Smooth muscle cell (in vitro differentiated cells): ENCODE measurements around the gene HDAC7. TPM values are rescaled to one million over a fixed set of nuclear protein-coding genes. Genes with fewer than 3 reads are reported as not detected.
A peak's percentile ranks its signal among the peaks of the same experiment; 100 is the strongest.

ENCODE experiments used
- DNase-seq: peaks from one replicate; lab custom pipeline; 2025; ENCODE audit not compliant: unreplicated experiment; lab: John Stamatoyannopoulos, UW
- H2AFZ ChIP-seq: fragments of 200-600 bp; sonication (generic); 2 replicates; pipeline ENCODE4 v1.6.0; 2016; ENCODE audit warnings: antibody characterized with exemption, low read depth, mild to moderate bottlenecking
- H3F3A ChIP-seq: fragments of 200-600 bp; sonication (generic); 2 replicates; pipeline ENCODE4 v1.6.0; 2017; ENCODE audit warnings: antibody characterized with exemption, low read depth
- H3K27ac ChIP-seq: fragments of 200-600 bp; sonication (generic); 2 replicates; pipeline ENCODE4 v1.5.1; 2016; ENCODE audit warnings: low read depth, mild to moderate bottlenecking
- H3K27me3 ChIP-seq: fragments of 200-600 bp; sonication (generic); 2 replicates; pipeline ENCODE4 v1.6.1; 2016; ENCODE audit warnings: low read depth, mild to moderate bottlenecking
- H3K36me3 ChIP-seq: fragments of 200-600 bp; sonication (generic); 2 replicates; pipeline ENCODE4 v1.5.1; 2016; ENCODE audit warnings: low read depth
- H3K4me1 ChIP-seq: fragments of 200-600 bp; sonication (generic); 2 replicates; pipeline ENCODE4 v1.5.1; 2016; ENCODE audit warnings: low read depth
- H3K4me2 ChIP-seq: fragments of 200-600 bp; sonication (generic); 2 replicates; pipeline ENCODE4 v1.6.0; 2016; ENCODE audit warnings: mild to moderate bottlenecking
- H3K4me3 ChIP-seq: fragments of 200-600 bp; sonication (generic); 2 replicates; pipeline ENCODE4 v1.5.1; 2016; ENCODE audit warnings: mild to moderate bottlenecking
- H3K79me2 ChIP-seq: fragments of 200-600 bp; sonication (generic); 2 replicates; pipeline ENCODE4 v1.6.0; 2016; ENCODE audit warnings: low read depth, mild to moderate bottlenecking
- H3K9ac ChIP-seq: fragments of 200-600 bp; sonication (generic); 2 replicates; pipeline ENCODE4 v1.6.0; 2016; ENCODE audit warnings: low read depth
- H3K9me3 ChIP-seq: fragments of 200-600 bp; sonication (generic); replicated peaks from 2 replicates; pipeline ENCODE4 v1.5.1; 2016; ENCODE audit warnings: low read depth
- H4K20me1 ChIP-seq: fragments of 200-600 bp; sonication (generic); 2 replicates; pipeline ENCODE4 v1.6.0; 2016; ENCODE audit warnings: low read depth
- CTCF ChIP-seq: fragments of 200-600 bp; sonication (generic); IDR thresholded peaks from 2 replicates; pipeline ENCODE4 v1.5.1; 2017; ENCODE audit warnings: borderline replicate concordance, mild to moderate bottlenecking, antibody characterized with exemption; ENCODE audit not compliant: insufficient read depth, poor library complexity, severe bottlenecking
- WGBS: methylation state at CpG from one replicate; pipeline ENCODE4 v1.1.7; 2016; ENCODE audit warnings: low lambda C conversion rate; 5-methylcytosine and 5-hydroxymethylcytosine counted together
- polyA plus RNA-seq: library from polyadenylated mRNA; unstranded; fragments of >200 nt; fragmentation: Nextera tagmentation; extraction: Ambion mirVana; gene quantifications from 2 replicates; pipeline ENCODE4 v1.2.1, GENCODE V29; 2016
- total RNA-seq: library from RNA; depleted of rRNA; stranded (reverse); fragments of >200 nt; gene quantifications from 2 replicates; pipeline ENCODE4 v1.2.3, GENCODE V29; 2014

HDAC7 gene
- total and polyA plus RNA-seq, 2 experiments from 2014 or later: 24.1 to 32.4 TPM

GRCh38 chr12:47768323-47768811 lies 51.3 kb downstream of the HDAC7 start:
- Histone ChIP-seq H3K9ac (no peak overlapping the region), H3K4me1 (peaks cover 4% of the 10 kb centered on the region), H3K4me2 (peak overlapping the region; percentile 40), H3K79me2 (no peaks in the 10 kb centered on the region), H3K4me3 (no peak overlapping the region), H3K36me3 (no peaks in the 10 kb centered on the region), H3K9me3 (no peaks in the 10 kb centered on the region), H3K27me3 (no peaks in the 10 kb centered on the region), H3F3A (no peaks in the 10 kb centered on the region), H3K27ac (no peak overlapping the region), H2AFZ (no peak overlapping the region), H4K20me1 (no peaks in the 10 kb centered on the region)
- DNase-seq: no peak
- no peak for TF ChIP-seq CTCF
- WGBS: 52% methylated on average over 2 of the region's 2 CpGs

GRCh38 chr12:47767216-47767724 lies 52.4 kb downstream of the HDAC7 start:
- 56% methylated on average over 4 of the region's 4 CpGs for WGBS
- no peaks in the 10 kb centered on the region for H3F3A ChIP-seq
- H3K9ac ChIP-seq: no peak overlapping the region
- no peaks in the 10 kb centered on the region for H3K9me3 ChIP-seq
- H4K20me1 ChIP-seq: no peaks in the 10 kb centered on the region
- peak; percentile 38 for TF ChIP-seq CTCF
- H2AFZ ChIP-seq: no peak overlapping the region
- H3K4me3 ChIP-seq: no peak overlapping the region
- DNase-seq: no peak
- H3K79me2 ChIP-seq: no peaks in the 10 kb centered on the region
- no peaks in the 10 kb centered on the region for H3K36me3 ChIP-seq
- no peaks in the 10 kb centered on the region for H3K27me3 ChIP-seq
- no peak overlapping the region for H3K4me2 ChIP-seq
- H3K4me1 ChIP-seq: peaks cover 4% of the 10 kb centered on the region
- H3K27ac ChIP-seq: no peak overlapping the region

GRCh38 chr12:47766502-47767215 lies 53.0 kb downstream of the HDAC7 start:
- 74% methylated on average over 5 of the region's 5 CpGs for WGBS
- H3K36me3 ChIP-seq: no peaks in the 10 kb centered on the region
- H3K9ac ChIP-seq: no peak overlapping the region
- no peak for TF ChIP-seq CTCF
- H3K4me2 ChIP-seq: no peak overlapping the region
- H3K79me2 ChIP-seq: no peaks in the 10 kb centered on the region
- no peaks in the 10 kb centered on the region for H3K9me3 ChIP-seq
- DNase-seq: no peak
- peaks cover 4% of the 10 kb centered on the region for H3K4me1 ChIP-seq
- H3K27me3 ChIP-seq: no peaks in the 10 kb centered on the region
- no peak overlapping the region for H2AFZ ChIP-seq
- no peaks in the 10 kb centered on the region for H4K20me1 ChIP-seq
- no peak overlapping the region for H3K27ac ChIP-seq
- H3K4me3 ChIP-seq: no peak overlapping the region
- no peaks in the 10 kb centered on the region for H3F3A ChIP-seq
